Astrocyte of the cerebellum (primary cell): ENCODE results near the gene LAIR1.

ENCODE experiments used
- DNase-seq: peaks from one replicate; pipeline ENCODE4 v3.0.0-alpha.2; 2011; ENCODE audit warnings: low read depth
- H3K4me3 ChIP-seq: 2 replicates; pipeline ENCODE4 v1.5.1; 2011; ENCODE audit warnings: mild to moderate bottlenecking, low read depth, low read length, moderate library complexity
- CTCF ChIP-seq: IDR thresholded peaks from 2 replicates; pipeline ENCODE4 v1.5.1; 2012; ENCODE audit warnings: low read length, low read depth, moderate library complexity, mild to moderate bottlenecking; ENCODE audit errors: missing control alignments
- in situ Hi-C: cut with HindIII; loops from 2 replicates; pipeline ENCODE4 v1.10.0; 2017; ENCODE audit warnings: low sequenced_read_pairs

LAIR1 gene

GRCh38 chr19:54309811-54310210 lies 54.9 kb downstream of the LAIR1 start:
- no peak for DNase-seq
- in situ Hi-C loops: no loop called here
- no peak for TF ChIP-seq CTCF
- H3K4me3 ChIP-seq: no peak overlapping the region

- DNase-seq: no peak
- no peak for TF ChIP-seq CTCF
- in situ Hi-C loops: no loop called here
- H3K4me3 ChIP-seq: no peak overlapping the region
Observed at GRCh38 chr19:54307389-54308020, 57.2 kb downstream of the LAIR1 start.

- no peak overlapping the region for H3K4me3 ChIP-seq
- no peak for DNase-seq
- in situ Hi-C loops: no loop called here
Observed at GRCh38 chr19:54305141-54305540, 59.6 kb downstream of the LAIR1 start.

GRCh38 chr19:54302257-54302656 lies 62.5 kb downstream of the LAIR1 start:
- no peak overlapping the region for H3K4me3 ChIP-seq
- TF ChIP-seq CTCF: no peak
- in situ Hi-C loops: no loop called here
- no peak for DNase-seq

More at GRCh38 chr19:54305141-54305540, 59.6 kb downstream of the LAIR1 start:
- TF ChIP-seq CTCF: no peak
